A549 (cell line): ENCODE data around the gene C3orf22. TPM values are rescaled to one million over a fixed set of nuclear protein-coding genes. Genes with fewer than 3 reads are reported as not detected.

ENCODE experiments used
- ATAC-seq, 2 experiments: fragments of 200-7000 bp in 1 of 2; fragments of >200 bp in 1 of 2; cut with Nextera tagmentation in 1 of 2; cut with Tn5 transposase in 1 of 2; 3 replicates each; pipeline versions ENCODE4 v1.8.0 to v1.9.1; 2018 to 2020; ENCODE audit warnings: mild to moderate bottlenecking in 1 of 2, moderate library complexity in 1 of 2
- CTCF ChIA-PET: fragments of 300-600 bp; sonication (Branson Sonifier 250); formaldehyde crosslinking; extraction: SDS; loops from one replicate; lab custom pipeline; 2021; ENCODE audit warnings: antibody characterized with exemption, inconsistent platforms; lab: Yijun Ruan, JAX
- POLR2A ChIA-PET: fragments of 350-600 bp; formaldehyde crosslinking; extraction: SDS; loops from one replicate; lab custom pipeline; 2021; ENCODE audit warnings: antibody characterized with exemption, inconsistent platforms; lab: Yijun Ruan, JAX
- DNase-seq, 2 experiments: peaks; one replicate each; pipeline versions ENCODE4 v3.0.0 to v3.0.0-alpha.2; 2011 to 2016; ENCODE audit warnings: low read depth in 1 of 2, low spot score in 1 of 2
- FAIRE-seq: peaks from 2 replicates; lab custom pipeline; 2011; peaks lifted over from hg19 to GRCh38; lab: Jason Lieb, UNC
- H3K27ac ChIP-seq, 2 experiments: fragments of >200 bp; sonication (Bioruptor Twin); formaldehyde crosslinking; 3 replicates each; pipeline ENCODE4 v1.5.1; 2016 to 2017
- H3K4me1 ChIP-seq: fragments of >200 bp; sonication (Bioruptor Twin); formaldehyde crosslinking; 3 replicates; pipeline ENCODE4 v1.6.1; 2016
- H3K4me2 ChIP-seq: fragments of >200 bp; sonication (Bioruptor Twin); formaldehyde crosslinking; 3 replicates; pipeline ENCODE4 v1.6.1; 2016
- H3K4me3 ChIP-seq: fragments of >200 bp; sonication (Bioruptor Twin); formaldehyde crosslinking; 3 replicates; pipeline ENCODE4 v1.5.1; 2016
- H3K9me3 ChIP-seq: fragments of >200 bp; sonication (Bioruptor Twin); formaldehyde crosslinking; 3 replicates; pipeline ENCODE4 v1.6.1; 2016
- CBX2 ChIP-seq: fragments of 200-600 bp; sonication (generic); IDR thresholded peaks from 2 replicates; pipeline ENCODE4 v1.6.1; 2016; ENCODE audit warnings: low read depth, mild to moderate bottlenecking, borderline replicate concordance
- CBX8 ChIP-seq: fragments of 200-600 bp; sonication (generic); IDR thresholded peaks from 2 replicates; pipeline ENCODE4 v1.6.1; 2016
- EHF ChIP-seq: fragments of 250-450 bp; sonication (Bioruptor Pico); IDR thresholded peaks from 2 replicates; pipeline ENCODE4 v1.5.0; 2020; ENCODE audit warnings: mild to moderate bottlenecking
- EHMT2 ChIP-seq: fragments of 200-600 bp; sonication (generic); IDR thresholded peaks from 2 replicates; pipeline ENCODE4 v1.6.1; 2016; ENCODE audit warnings: antibody characterized with exemption, low read depth, mild to moderate bottlenecking, moderate library complexity
- EP300 ChIP-seq, 2 experiments: fragments of >200 bp; sonication (Bioruptor Twin); formaldehyde crosslinking; IDR thresholded peaks; 2 replicates in 1 of 2; 3 replicates in 1 of 2; pipeline ENCODE4 v1.6.1; 2016 to 2017
- ESRRA ChIP-seq: fragments of 150-350 bp; IDR thresholded peaks from 2 replicates; pipeline ENCODE4 v1.6.1; 2014; ENCODE audit warnings: mild to moderate bottlenecking, low read length, borderline replicate concordance
- FOSB ChIP-seq: fragments of 250-450 bp; sonication (Bioruptor Pico); IDR thresholded peaks from 2 replicates; pipeline ENCODE4 v1.5.0; 2020; ENCODE audit warnings: mild to moderate bottlenecking, moderate library complexity
- FOSL2 ChIP-seq, 2 experiments: fragments of 450-650 bp in 1 of 2; fragments of >200 bp in 1 of 2; sonication (Bioruptor Twin) in 1 of 2; formaldehyde crosslinking; IDR thresholded peaks; 2 replicates each; pipeline versions ENCODE4 v1.5.0 to v1.6.1; 2016 to 2020; ENCODE audit warnings: mild to moderate bottlenecking in 1 of 2, moderate library complexity in 1 of 2
- FOXS1 ChIP-seq: fragments of 250-450 bp; sonication (Bioruptor Pico); IDR thresholded peaks from 2 replicates; pipeline ENCODE4 v1.5.0; 2020; ENCODE audit warnings: mild to moderate bottlenecking, moderate library complexity
- GATA3 ChIP-seq: IDR thresholded peaks from 2 replicates; pipeline ENCODE4 v1.6.1; 2012; ENCODE audit warnings: borderline replicate concordance
- HDAC2 ChIP-seq: fragments of 200-600 bp; sonication (generic); IDR thresholded peaks from 2 replicates; pipeline ENCODE4 v1.6.1; 2016
- HEYL ChIP-seq: fragments of 250-450 bp; sonication (Bioruptor Pico); IDR thresholded peaks from 2 replicates; pipeline ENCODE4 v1.8.0; 2021; ENCODE audit warnings: mild to moderate bottlenecking, moderate library complexity
- HOXA7 ChIP-seq: fragments of 250-450 bp; sonication (Bioruptor Pico); IDR thresholded peaks from 2 replicates; pipeline ENCODE4 v1.5.0; 2020; ENCODE audit warnings: mild to moderate bottlenecking, moderate library complexity
- HOXB13 ChIP-seq: fragments of 250-450 bp; sonication (Bioruptor Pico); IDR thresholded peaks from 2 replicates; pipeline ENCODE4 v1.5.0; 2020; ENCODE audit warnings: low read depth, mild to moderate bottlenecking, moderate library complexity
- JUN ChIP-seq, 2 experiments: fragments of >200 bp; sonication (Bioruptor Twin); formaldehyde crosslinking; IDR thresholded peaks; 2 replicates in 1 of 2; 3 replicates in 1 of 2; pipeline ENCODE4 v1.6.1; 2016 to 2017
- KDM5A ChIP-seq: fragments of 200-600 bp; sonication (generic); IDR thresholded peaks from 2 replicates; pipeline ENCODE4 v1.6.1; 2016; ENCODE audit warnings: antibody characterized with exemption, mild to moderate bottlenecking
- MAFK ChIP-seq: fragments of 450-650 bp; IDR thresholded peaks from 2 replicates; pipeline ENCODE4 v1.6.1; 2014; ENCODE audit not compliant: partially characterized antibody
- NPAS2 ChIP-seq: fragments of 250-450 bp; sonication (Bioruptor Pico); IDR thresholded peaks from 2 replicates; pipeline ENCODE4 v1.8.0; 2022; ENCODE audit warnings: mild to moderate bottlenecking, moderate library complexity, borderline replicate concordance
- NR3C1 ChIP-seq: fragments of >200 bp; sonication (Bioruptor Twin); formaldehyde crosslinking; IDR thresholded peaks from 3 replicates; pipeline ENCODE4 v1.6.1; 2017
- PHF8 ChIP-seq: fragments of 200-600 bp; sonication (generic); IDR thresholded peaks from 2 replicates; pipeline ENCODE4 v1.6.1; 2016; ENCODE audit warnings: low read depth, mild to moderate bottlenecking, antibody characterized with exemption, moderate library complexity, borderline replicate concordance
- POLR2AphosphoS2 ChIP-seq: conservative IDR thresholded peaks from 2 replicates; pipeline ENCODE4 v1.6.1; 2012; ENCODE audit warnings: low read length, improper control_type of control experiment, inconsistent platforms
- RARB ChIP-seq: fragments of 250-450 bp; sonication (Bioruptor Pico); IDR thresholded peaks from 2 replicates; pipeline ENCODE4 v1.8.0; 2021; ENCODE audit warnings: mild to moderate bottlenecking, moderate library complexity
- RCOR1 ChIP-seq: fragments of 150-350 bp; IDR thresholded peaks from 2 replicates; pipeline ENCODE4 v1.6.1; 2014; ENCODE audit warnings: antibody characterized with exemption, low read length, low read depth
- RFX5 ChIP-seq: fragments of 450-650 bp; IDR thresholded peaks from 2 replicates; pipeline ENCODE4 v1.7.1; 2014; ENCODE audit warnings: antibody characterized with exemption, mild to moderate bottlenecking, moderate library complexity
- RNF2 ChIP-seq: fragments of 200-600 bp; sonication (generic); IDR thresholded peaks from 2 replicates; pipeline ENCODE4 v1.6.1; 2016; ENCODE audit warnings: low read depth, mild to moderate bottlenecking, antibody characterized with exemption, moderate library complexity, borderline replicate concordance
- SREBF2 ChIP-seq: fragments of 450-650 bp; IDR thresholded peaks from 2 replicates; pipeline ENCODE4 v1.6.1; 2014; ENCODE audit warnings: mild to moderate bottlenecking, moderate library complexity
- TFCP2L1 ChIP-seq: fragments of 250-450 bp; sonication (Bioruptor Pico); IDR thresholded peaks from 2 replicates; pipeline ENCODE4 v1.5.0; 2021; ENCODE audit warnings: mild to moderate bottlenecking
- TP53 ChIP-seq: fragments of 250-450 bp; sonication (Bioruptor Pico); IDR thresholded peaks from 2 replicates; pipeline ENCODE4 v1.5.0; 2021; ENCODE audit warnings: mild to moderate bottlenecking, moderate library complexity
- ZC3H11A ChIP-seq: fragments of 450-650 bp; IDR thresholded peaks from 2 replicates; pipeline ENCODE4 v1.6.1; 2014; ENCODE audit warnings: antibody characterized with exemption, mild to moderate bottlenecking
- ZFP36 ChIP-seq: fragments of 450-650 bp; IDR thresholded peaks from 2 replicates; pipeline ENCODE4 v1.6.1; 2014; ENCODE audit warnings: borderline replicate concordance; ENCODE audit not compliant: partially characterized antibody
- ZNF302 ChIP-seq: fragments of 250-450 bp; sonication (Bioruptor Pico); IDR thresholded peaks from 2 replicates; pipeline ENCODE4 v1.9.0; 2021; ENCODE audit warnings: inconsistent platforms, mild to moderate bottlenecking, moderate library complexity
- ZSCAN20 ChIP-seq: fragments of 250-450 bp; sonication (Bioruptor Pico); IDR thresholded peaks from 2 replicates; pipeline ENCODE4 v1.8.0; 2022; ENCODE audit warnings: mild to moderate bottlenecking, moderate library complexity
- WGBS: methylation state at CpG from one replicate; pipeline ENCODE4 v1.1.6; 2017; ENCODE audit errors: missing lambda C conversion rate; 5-methylcytosine and 5-hydroxymethylcytosine counted together
- polyA plus RNA-seq, 4 experiments: library from polyadenylated mRNA; depleted of rRNA in 3 of 4; stranded (reverse); fragments of >200 nt; fragmentation: RNase III in 1 of 4; extraction: RNeasy Plus Mini Kit Qiagen cat#74134 plus additional on column Dnase treatment in 1 of 4; gene quantifications; 2 replicates in 3 of 4; 3 replicates in 1 of 4; pipeline ENCODE4 v1.2.3, GENCODE V29; 2011 to 2017
- TF ChIP-seq, protein P1 (sequence below): fragments of 150-350 bp; IDR thresholded peaks from 2 replicates; pipeline ENCODE4 v1.6.1; 2014; ENCODE audit warnings: low read depth, mild to moderate bottlenecking, low read length
- TF ChIP-seq, protein P2 (sequence below): fragments of 450-650 bp; IDR thresholded peaks from 2 replicates; pipeline ENCODE4 v1.6.1; 2014; ENCODE audit warnings: antibody characterized with exemption
- TF ChIP-seq, protein P3 (sequence below): IDR thresholded peaks from 2 replicates; pipeline ENCODE4 v1.6.1; 2012

Gene C3orf22
- polyA plus RNA-seq, 2 of the 4 experiments (the other 2 are of a cell fraction), result not detected

DNA sequence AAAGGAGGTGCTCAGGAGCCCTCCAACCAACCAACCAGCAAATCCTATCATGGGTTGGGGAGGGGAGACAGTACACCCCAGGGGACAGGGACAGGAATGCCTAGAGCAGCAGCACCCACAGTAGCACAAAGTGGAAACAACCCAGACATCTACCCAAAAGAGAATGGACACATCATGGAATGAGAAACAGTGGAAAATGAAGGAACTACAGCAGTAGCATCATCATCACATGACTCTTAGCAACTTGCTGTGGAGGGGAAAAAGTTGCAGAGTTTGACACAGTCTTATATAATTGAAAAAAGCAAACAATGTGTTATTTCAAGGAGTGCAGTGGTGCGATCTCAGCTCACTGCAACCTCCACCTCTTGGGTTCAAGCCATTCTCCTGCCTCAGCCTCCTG lies 11.0 kb downstream of the C3orf22 start:
- TF ChIP-seq ESRRA (no peak), FOSL2 (IDR thresholded peaks at IDR 0.05) (no peak), FOSL2 (CRISPR knock-in tag; IDR thresholded peaks at IDR 0.05) (no peak), EHF (CRISPR knock-in tag) (no peak), EP300 (IDR thresholded peaks at IDR 0.05) (no peak), PHF8 (no peak), NR3C1 (no peak), TP53 (no peak), HEYL (CRISPR knock-in tag) (no peak), NPAS2 (CRISPR knock-in tag) (no peak), ZFP36 (no peak), HOXA7 (no peak), MAFK (no peak), JUN (IDR thresholded peaks at IDR 0.05) (no peak), HDAC2 (no peak)
- TF ChIP-seq, protein P1, sequence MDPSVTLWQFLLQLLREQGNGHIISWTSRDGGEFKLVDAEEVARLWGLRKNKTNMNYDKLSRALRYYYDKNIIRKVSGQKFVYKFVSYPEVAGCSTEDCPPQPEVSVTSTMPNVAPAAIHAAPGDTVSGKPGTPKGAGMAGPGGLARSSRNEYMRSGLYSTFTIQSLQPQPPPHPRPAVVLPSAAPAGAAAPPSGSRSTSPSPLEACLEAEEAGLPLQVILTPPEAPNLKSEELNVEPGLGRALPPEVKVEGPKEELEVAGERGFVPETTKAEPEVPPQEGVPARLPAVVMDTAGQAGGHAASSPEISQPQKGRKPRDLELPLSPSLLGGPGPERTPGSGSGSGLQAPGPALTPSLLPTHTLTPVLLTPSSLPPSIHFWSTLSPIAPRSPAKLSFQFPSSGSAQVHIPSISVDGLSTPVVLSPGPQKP, result no peak
- no peak overlapping the region for H3K27ac ChIP-seq
- CTCF ChIA-PET, result interaction anchor here (0.5 to 2.3 kb wide), 4 partner anchors 14 to 996 kb away, joined by 3 to 8 read pairs (median 4); partner anchors contain the start of gene CHST13
- H3K4me3 ChIP-seq, result no peak overlapping the region
- no peak overlapping the region for H3K4me2 ChIP-seq
- FAIRE-seq, result no peak
- H3K9me3 ChIP-seq, result no peaks in the 10 kb centered on the region
- WGBS, result 90% methylated on average over 1 of the region's 1 CpG
- POLR2A ChIA-PET, result no interaction called here
- DNase-seq, result no peak
- ATAC-seq, result no peak
- no peaks in the 10 kb centered on the region for H3K4me1 ChIP-seq

DNA sequence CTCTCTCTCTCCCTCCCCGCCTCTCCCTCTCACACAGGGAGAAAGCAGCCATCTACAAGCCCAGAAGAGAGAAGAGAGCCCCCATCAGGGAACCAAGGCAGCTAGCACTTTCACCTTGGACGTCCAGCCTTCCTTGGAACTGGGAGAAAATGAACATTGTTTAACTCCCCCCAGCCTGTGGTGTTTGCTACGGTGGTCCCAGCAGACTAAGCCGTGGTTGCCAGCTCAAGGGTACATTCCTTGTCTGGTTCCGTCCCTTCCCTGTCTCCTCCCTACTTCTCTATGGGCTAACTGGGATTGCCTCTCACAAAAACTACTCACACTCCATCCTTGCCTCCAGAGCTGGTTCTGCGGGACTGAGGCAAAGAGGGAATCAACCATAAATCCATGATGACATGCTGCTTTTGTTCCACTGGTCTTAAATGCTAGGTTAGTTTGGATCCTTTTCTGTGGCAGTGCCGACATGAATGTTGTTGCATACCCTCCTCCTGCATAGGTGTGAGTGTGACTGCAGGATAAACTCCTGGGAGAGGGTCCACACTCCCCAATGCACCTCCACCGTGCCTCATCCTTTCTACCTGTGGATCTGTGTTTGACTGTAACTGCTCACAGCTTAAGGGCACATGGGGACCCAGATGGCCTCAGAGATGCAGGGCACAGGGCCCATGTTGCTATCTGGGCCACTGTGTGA lies 12.0 kb downstream of the C3orf22 start:
- CTCF ChIA-PET, result interaction anchor here (1.5 to 2.3 kb wide), 2 partner anchors 15 to 24 kb away, joined by 4 to 8 read pairs; partner anchors contain the start of gene CHST13
- FAIRE-seq, result no peak
- 44% methylated on average over 8 of the region's 8 CpGs for WGBS

DNA sequence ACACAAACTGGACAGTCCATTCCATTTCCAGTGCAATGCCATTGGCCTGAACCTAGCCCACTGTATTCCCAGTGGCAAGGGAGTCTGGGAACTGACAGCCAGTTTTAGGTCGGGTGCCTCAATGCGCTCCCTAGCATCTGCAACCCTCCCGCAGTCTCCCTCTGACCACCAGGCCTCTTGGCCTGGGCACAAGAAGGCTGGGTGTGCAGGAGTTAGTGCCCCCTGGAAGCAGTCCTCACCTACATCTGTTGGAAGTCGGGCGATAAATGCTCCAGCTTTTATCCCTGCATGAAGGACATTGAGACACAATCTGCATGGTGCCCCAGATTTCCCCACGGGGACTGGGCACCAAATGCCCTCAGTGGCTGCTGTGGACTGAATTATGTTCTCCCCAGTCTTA lies 12.7 kb downstream of the C3orf22 start:
- no peak for ATAC-seq
- POLR2A ChIA-PET, result no interaction called here
- Histone ChIP-seq H3K4me3 (no peak overlapping the region), H3K9me3 (no peaks in the 10 kb centered on the region), H3K4me2 (no peak overlapping the region), H3K4me1 (peaks cover under 1% of the 10 kb centered on the region; the same call in 1 of the 3 replicates), H3K27ac (no peak overlapping the region)
- TF ChIP-seq NR3C1 (no peak), RFX5 (no peak), EP300 (IDR thresholded peaks at IDR 0.05) (no peak), ZSCAN20 (CRISPR knock-in tag) (no peak), FOSB (CRISPR knock-in tag) (no peak), TFCP2L1 (CRISPR knock-in tag) (no peak), GATA3 (no peak), TP53 (no peak), FOXS1 (CRISPR knock-in tag) (no peak), KDM5A (no peak), RARB (CRISPR knock-in tag) (no peak), POLR2AphosphoS2 (no peak), FOSL2 (IDR thresholded peaks at IDR 0.05) (no peak), FOSL2 (CRISPR knock-in tag; IDR thresholded peaks at IDR 0.05) (no peak)
- TF ChIP-seq, protein P2, sequence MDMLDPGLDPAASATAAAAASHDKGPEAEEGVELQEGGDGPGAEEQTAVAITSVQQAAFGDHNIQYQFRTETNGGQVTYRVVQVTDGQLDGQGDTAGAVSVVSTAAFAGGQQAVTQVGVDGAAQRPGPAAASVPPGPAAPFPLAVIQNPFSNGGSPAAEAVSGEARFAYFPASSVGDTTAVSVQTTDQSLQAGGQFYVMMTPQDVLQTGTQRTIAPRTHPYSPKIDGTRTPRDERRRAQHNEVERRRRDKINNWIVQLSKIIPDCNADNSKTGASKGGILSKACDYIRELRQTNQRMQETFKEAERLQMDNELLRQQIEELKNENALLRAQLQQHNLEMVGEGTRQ, result no peak
- no peak for DNase-seq
- CTCF ChIA-PET, result interaction anchor here (2.3 kb wide), 1 partner anchor 23 kb away, joined by 8 read pairs; the partner anchor contains the start of gene CHST13
- no peak for FAIRE-seq
- 63% methylated on average over 6 of the region's 6 CpGs for WGBS

More for the DNA sequence above, 12.0 kb downstream of the C3orf22 start:
- POLR2A ChIA-PET, result no interaction called here
- H3K4me1 ChIP-seq, result no peaks in the 10 kb centered on the region
- ATAC-seq, result no peak
- no peak overlapping the region for H3K27ac ChIP-seq
- no peak for TF ChIP-seq HOXB13 (CRISPR knock-in tag)
- TF ChIP-seq ZNF302 (CRISPR knock-in tag), result no peak
- no peak for TF ChIP-seq TP53
- TF ChIP-seq, protein P3, sequence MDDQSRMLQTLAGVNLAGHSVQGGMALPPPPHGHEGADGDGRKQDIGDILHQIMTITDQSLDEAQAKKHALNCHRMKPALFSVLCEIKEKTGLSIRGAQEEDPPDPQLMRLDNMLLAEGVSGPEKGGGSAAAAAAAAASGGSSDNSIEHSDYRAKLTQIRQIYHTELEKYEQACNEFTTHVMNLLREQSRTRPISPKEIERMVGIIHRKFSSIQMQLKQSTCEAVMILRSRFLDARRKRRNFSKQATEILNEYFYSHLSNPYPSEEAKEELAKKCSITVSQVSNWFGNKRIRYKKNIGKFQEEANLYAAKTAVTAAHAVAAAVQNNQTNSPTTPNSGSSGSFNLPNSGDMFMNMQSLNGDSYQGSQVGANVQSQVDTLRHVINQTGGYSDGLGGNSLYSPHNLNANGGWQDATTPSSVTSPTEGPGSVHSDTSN, result no peak
- TF ChIP-seq MAFK, result no peak
- TF ChIP-seq RNF2, result no peak
- TF ChIP-seq SREBF2, result no peak
- TF ChIP-seq NPAS2 (CRISPR knock-in tag), result no peak
- TF ChIP-seq RCOR1, result no peak
- no peak for TF ChIP-seq PHF8
- TF ChIP-seq CBX2, result no peak
- TF ChIP-seq RARB (CRISPR knock-in tag), result no peak
- TF ChIP-seq JUN (IDR thresholded peaks at IDR 0.05), result no peak
- TF ChIP-seq CBX8, result no peak
- TF ChIP-seq EHMT2, result no peak
- TF ChIP-seq ZC3H11A, result no peak
- TF ChIP-seq FOSB (CRISPR knock-in tag), result no peak
- TF ChIP-seq, all 56 proteins: peak for 0
- Histone ChIP-seq H3K4me3 (no peak overlapping the region), H3K9me3 (no peaks in the 10 kb centered on the region), H3K4me2 (no peak overlapping the region)
- DNase-seq, result no peak
